ENCODE data around the gene CIITA.
A peak's percentile ranks its signal among the peaks of the same experiment; 100 is the strongest.

The CIITA gene

GRCh38 chr16:10852286-10852685 is 24.7 kb upstream of the CIITA start:
- no peak for DNase-seq (ENCODE audit: low spot score)

GRCh38 chr16:10852948-10853347 is 24.1 kb upstream of the CIITA start:
- no peak for DNase-seq (ENCODE audit: low spot score)

- no peak for DNase-seq (ENCODE audit: low spot score)
Observed at GRCh38 chr16:10856042-10856441, 21.0 kb upstream of the CIITA start.

DNA sequence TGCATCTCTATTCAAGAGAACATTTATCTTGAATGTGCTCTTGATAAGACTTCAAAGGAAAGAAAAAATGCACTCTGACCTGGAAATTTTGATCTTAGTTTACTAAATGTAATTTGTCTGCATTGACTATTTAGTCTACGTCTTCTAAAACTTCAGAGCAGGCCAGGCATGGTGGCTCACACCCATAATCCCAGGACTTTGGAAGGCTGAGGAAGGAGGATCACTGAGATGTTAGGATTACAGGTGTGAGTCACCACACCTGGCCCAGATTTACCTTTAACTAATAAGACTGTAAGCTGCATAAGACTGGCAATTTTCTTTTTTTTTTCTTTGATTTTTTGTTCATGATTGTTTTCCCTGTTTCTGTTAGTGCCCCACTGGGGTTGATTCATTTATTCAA is 18.8 kb upstream of the CIITA start:
- DNase-seq (ENCODE audit: low spot score), result no peak

- DNase-seq (ENCODE audit: low spot score), result no peak
Observed at GRCh38 chr16:10859020-10859419, 18.0 kb upstream of the CIITA start.

GRCh38 chr16:10859658-10860057 is 17.3 kb upstream of the CIITA start:
- no peak for DNase-seq (ENCODE audit: low spot score)

DNA sequence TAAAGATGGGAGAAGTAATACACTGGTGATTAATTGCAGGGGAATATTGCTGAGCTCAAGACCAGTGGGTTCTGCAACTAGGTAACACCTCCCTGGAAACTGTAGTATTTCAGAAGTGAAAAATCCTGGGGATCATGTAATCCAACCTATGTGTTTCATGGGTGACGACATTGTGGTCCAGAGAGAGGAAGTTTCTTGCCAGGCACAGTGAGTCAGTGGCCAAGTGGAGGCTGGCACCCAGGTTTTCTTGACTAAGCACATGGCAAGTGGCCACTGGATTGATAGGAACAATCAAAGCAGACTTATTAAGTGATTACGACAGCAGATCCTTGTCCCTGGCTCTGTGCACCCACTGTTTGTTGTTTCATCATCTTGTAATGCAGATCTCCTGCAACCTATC is 14.6 kb upstream of the CIITA start:
- no peak for DNase-seq (ENCODE audit: low spot score)

GRCh38 chr16:10865991-10866966 is 10.7 kb upstream of the CIITA start:
- DNase-seq (ENCODE audit: low spot score), result no peak

DNA sequence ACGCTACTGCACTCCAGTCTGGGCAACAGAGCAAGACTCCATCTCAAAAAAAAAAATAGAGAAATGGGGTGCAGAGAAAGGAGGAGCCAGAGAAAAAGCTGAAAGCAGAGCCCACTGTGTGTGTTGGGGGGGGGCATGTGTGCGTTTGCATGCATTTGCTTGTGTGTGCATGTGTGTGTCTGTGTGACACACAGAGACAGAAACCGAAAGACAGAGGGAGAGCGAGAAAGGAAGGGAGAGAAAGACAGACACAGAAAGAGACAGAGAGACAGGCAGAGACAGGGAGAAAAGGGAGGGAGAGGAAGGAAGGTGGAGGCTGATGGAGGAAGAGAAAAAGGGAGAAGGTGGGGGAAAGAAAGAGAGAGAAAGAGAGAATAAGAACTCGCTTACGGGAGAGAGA is 9.8 kb upstream of the CIITA start:
- no peak for DNase-seq (ENCODE audit: low spot score)

GRCh38 chr16:10868104-10868595 is 8.9 kb upstream of the CIITA start:
- DNase-seq (ENCODE audit: low spot score), result no peak

DNA sequence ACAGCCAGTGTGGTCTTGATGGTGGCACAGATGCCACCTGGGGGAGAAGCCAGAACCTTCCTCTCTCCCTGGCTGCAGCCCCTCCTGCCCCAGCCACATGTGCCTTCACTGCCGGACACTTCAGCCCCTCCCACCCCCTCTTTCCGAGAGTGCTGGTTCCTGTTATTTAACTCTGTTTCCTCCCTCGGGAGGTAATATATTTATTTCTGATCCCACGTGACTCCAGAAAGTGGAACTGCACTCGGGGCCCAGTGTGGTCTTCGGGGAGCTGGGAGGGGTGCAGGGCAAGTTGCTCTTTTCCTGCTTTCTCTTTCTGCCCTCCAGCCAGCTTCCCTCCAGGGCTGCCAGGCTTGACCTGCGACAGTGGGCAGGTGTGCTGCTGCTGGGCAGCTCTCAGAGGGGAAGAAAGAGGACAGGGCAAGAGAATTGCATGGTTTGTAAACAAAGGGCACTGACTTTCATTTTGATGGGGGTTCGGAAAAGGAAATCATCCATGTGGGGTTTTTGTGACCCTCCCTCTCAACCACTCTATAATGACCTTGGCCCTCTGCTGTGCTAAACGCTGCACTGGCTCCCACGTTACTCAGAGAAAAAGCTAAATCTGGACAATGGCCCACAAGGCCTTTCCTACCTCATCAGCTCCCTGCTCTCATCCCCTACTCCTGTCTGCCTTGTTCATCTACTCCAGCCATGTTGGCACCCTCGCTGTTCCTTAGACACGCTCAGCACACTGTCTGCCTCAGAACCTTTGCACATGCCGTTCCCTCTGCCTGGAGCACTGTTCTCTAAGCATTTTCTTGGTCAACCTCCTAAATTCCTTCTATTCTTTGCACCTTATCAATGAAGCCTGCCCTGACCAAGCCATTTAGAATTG is 8.2 kb upstream of the CIITA start:
- peak; percentile 45 for DNase-seq (ENCODE audit: low spot score)

GRCh38 chr16:10870137-10870776 is 6.7 kb upstream of the CIITA start:
- DNase-seq (ENCODE audit: low spot score), result no peak

GRCh38 chr16:10870808-10871156 is 6.2 kb upstream of the CIITA start:
- no peak for DNase-seq (ENCODE audit: low spot score)

GRCh38 chr16:10871157-10871991 is 5.6 kb upstream of the CIITA start:
- no peak for DNase-seq (ENCODE audit: low spot score)

DNA sequence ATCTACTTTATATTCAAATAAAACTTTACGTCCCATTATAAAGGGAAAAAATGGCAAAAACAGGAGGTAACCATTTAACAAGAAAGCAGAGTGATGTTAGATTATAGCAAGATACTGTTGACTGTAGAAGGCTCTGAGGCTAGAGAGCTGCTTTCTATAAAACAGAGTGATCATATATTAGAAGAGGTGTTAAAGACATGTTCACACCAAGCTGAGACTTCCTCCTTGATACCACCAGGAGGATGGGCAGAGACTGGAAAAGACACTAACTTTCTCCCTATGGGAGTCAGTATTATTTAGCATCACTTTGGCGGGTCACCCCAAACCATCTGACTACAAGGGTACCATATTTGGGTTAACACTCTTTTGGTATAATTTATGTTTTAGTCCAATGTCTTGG is 687 bp upstream of the CIITA start:
- DNase-seq (ENCODE audit: low spot score), result no peak

DNA sequence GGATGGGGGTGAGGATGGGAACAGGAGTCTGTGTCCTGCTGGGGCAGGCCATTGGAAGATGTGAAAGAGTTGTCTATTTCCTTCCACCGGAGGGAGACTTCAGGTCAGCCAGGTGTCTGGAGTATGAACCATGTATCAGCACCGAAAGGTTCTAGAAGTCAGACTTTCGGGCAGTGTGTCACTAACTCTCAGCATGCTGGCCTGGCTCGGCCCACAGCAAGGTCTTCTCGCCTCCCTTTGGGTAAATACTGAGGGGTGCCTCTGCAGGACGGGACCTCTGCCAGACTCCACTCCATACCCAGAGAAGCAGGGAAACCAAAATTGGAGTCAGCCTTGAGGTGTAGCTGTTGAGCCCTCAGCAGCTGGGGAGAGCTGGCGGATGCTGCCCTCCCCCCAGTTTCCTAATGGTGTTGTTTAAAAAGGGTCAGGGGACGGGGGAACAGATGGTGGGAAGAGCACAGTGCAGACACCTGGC is 507 bp downstream of the CIITA start:
- no peak for DNase-seq (ENCODE audit: low spot score)

GRCh38 chr16:10878328-10878643 is 1.3 kb downstream of the CIITA start:
- no peak for DNase-seq (ENCODE audit: low spot score)

GRCh38 chr16:10878644-10879501 is 1.9 kb downstream of the CIITA start:
- DNase-seq (ENCODE audit: low spot score), result no peak

DNA sequence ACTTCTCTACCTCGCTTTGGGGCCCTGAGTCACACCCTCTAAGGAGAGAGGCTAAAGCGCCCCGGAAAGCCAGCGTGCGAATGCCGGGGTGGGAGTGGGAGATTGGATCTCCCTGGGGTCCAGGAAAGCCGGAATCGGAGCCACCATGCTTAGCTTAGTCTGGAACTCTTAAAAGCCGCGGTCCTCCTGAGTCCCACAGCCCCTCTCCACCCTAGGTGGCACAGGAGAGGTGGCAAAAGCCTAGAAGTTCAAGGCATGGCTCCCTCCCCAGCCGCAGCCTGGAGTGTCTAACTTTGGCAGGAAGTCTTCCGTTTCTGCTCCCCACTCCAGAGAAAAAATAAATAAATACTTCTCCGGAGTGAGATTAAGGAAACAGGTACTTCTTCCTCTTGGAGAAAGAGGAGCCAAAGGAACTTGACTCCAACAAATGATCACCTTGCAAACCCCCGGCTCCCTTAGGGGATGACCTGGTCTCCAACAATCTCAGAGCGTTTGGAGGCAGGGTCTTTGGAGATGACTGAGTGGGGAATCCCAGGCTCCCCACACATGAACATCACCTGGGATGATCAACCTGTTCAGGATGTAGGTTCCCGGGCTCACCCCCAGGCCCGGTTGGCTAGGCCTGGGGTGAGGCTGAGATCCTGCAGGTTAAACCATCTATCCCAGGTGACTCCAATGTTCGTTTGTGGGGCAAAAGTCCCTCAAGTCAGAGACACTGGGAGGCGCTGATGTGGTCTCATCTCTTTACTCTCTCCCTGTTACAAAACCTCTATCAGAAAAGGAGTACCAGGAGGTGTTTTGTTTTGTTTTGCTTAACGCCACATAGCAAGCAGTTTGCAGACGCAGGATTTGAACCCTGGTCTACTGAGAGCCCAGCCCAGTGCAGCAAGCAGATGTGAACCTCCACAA is 2.9 kb downstream of the CIITA start:
- DNase-seq (ENCODE audit: low spot score), result no peak
